DMS 273 (cell line): Measurements from ENCODE around the gene SOX13.

Experiments
- DNase-seq: peaks from one replicate; lab custom pipeline; 2025; ENCODE audit not compliant: unreplicated experiment; lab: John Stamatoyannopoulos, UW

SOX13 gene

DNA sequence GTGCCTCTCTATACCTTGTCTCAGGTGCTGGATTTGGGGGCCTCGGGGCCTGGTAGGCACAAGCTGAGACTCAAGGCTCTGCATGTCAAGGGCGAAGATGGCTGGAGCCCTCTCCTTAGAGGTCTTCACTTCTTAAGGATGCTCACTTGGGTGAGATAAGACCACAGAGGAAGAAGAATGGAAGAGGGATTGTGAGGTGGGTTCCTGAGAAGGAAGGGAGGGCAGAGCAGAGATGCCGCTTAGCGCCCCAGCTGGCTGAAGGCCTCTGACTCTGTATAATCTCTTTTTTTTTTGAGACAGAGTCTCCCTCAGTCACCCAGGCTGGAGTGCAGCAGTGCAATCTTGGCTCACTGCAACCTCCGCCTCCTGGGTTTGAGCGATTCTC lies 32.2 kb downstream of the SOX13 start:
- DNase-seq, result no peak

DNA sequence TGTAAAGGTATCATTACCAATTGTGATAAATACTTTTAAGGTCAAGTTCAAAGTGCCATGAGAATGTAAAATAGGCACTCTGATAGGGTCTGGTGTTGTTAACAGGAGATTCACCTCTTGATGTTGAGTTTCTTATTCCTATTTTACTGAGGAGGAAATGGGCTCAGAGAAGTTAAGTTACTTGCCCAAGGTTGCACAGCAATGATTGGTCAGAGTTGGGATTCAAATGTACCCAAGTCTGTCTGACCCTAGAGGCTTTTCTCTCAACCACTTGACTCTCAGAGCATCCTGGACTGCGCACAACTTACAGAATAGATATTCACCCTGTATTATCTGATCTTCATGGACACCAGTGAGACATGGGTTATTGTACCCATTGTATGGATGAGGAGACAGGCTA lies 33.9 kb downstream of the SOX13 start:
- DNase-seq, result no peak

DNA sequence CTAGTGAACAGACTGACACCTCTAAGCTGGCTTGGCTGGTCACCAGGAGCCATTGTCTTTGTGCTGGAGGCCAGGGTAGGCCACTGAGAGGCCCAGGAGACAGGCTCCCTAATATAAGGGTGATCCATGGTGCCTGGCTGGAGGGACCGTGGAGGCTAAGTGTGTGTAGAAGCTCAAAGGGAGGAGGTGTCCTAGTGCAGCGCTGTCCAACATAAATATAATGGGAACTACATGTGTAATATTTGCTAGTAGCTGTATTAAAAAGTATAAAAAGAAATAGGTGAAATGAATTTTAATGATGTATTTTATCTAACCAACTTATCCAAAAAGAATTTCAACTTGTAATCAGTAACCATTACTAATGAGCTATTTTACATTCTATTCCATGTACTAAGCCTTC lies 35.0 kb downstream of the SOX13 start:
- DNase-seq, result no peak

DNA sequence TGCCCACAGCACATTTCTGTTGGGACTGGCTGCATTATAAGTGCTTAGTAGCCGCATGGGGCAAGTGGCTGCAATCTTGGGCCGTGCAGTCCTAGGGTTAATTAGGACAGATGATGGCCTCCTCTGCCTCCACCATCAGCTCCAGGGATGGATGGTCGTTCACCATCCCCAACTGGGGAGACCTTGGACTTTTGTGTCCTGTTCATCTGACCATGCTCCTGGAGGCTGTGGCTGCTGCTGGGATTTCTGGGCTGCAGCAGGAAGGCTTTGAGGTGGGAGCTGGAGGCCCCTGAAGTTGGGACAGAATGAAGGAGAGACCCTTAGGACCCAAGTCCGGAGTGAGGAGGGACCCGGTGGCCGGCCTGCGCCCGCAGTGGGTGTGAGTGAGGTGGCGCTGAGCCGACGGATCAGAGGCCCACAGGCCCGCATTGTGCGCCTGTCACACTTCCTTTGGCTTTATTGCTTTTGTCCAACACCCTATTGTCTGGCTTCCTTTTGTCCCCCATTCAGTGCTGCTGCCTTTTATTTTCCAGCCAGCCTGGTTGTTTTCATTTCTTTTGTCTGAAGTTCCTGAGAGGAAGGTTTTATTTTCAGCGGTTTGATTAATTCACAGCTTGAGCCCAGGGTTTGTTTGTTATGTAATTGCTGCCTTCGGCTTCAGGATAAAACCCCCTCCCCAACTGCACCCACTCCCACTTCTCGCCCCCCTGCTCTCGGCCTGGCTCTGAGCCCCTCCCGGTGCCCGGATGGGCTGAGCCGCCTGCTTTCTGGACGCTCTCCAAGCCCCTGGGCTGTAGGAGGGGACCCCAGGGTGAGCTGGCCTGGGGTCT lies 35.6 kb downstream of the SOX13 start:
- no peak for DNase-seq

DNA sequence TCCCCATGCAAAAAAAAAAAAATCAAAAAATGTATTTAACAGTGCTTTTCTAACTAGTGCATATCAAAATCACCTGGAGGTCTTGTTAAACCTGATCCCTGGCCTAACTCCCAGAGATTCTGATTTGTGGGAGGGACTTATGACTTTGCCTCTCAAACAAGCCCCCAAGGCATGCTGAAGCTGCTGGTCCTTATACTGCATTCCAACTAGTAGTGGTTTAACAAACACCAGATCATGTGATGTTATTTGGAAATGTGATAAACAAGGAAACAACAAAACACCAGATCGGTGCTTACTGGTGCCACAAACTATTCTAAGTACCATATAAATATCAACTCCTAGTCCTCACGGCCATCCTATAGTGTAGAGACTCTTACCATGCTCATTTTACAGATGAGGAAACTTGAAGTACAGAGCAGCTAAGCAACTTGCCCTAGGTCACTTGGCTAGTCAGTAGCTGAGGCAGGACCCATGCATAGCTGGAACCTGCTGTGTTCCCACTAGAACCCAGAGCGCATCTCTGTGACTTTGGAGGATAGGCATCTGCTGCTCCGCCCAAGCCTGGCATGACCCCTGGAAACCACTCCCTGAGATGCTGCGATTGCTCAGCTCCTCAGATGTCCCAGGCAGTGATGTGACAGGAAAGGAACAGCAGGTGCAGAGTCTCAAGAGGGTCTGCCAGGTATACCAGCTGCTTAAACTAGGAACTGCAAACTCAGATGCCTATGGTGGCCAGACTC lies 38.1 kb downstream of the SOX13 start:
- DNase-seq, result no peak

DNA sequence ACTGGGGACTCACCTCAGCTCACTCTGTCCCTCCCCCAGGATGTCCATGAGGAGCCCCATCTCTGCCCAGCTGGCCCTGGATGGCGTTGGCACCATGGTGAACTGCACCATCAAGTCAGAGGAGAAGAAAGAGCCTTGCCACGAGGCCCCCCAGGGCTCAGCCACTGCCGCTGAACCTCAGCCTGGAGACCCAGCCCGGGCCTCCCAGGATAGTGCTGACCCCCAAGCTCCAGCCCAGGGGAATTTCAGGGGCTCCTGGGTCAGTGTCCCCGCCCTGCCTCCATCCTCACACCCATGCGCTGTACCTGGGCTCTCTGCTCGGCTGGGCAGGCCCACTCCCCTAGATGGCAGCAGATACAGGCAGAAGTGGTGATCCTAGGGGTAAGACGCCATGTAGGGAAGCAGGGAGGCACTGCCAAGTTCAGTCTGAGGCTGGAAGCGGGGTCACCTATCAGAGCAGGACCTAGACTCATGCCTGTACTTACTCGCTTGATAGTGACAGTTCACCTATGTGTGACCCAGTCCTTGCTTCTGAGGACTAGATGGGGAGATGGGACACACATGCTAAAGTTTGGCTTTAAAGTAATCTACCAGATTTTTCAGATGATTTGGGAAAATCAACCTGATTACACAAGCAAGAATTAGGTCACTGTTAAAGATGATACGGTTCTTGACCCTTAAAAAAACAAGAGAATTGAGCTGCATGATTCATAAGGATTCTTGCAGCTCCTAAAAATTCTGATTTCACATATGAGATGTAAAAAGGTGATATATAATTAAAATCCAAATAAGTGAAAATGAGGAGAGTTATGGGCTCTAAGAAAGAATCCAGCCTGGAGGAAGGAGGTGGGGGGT lies 40.2 kb downstream of the SOX13 start:
- no peak for DNase-seq

DNA sequence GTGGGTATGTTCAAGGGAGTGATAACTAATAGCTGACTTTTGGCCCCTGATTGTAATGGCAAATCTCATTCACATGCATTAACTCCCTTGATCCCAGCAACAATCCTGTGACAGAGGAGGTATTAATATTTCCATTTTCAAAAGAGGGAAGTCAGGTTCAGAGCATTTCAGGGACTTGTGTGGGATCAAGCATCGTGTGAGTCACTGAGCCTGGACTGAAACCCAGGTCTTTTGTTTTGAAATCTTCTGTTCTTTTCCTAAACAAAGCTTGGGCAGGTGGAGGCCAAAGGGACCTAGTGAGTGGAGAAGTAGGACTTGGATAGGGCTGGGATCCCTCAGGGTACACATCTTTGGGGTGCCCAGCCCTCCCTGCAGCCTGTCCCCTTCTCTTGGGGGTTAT lies 41.0 kb downstream of the SOX13 start:
- no peak for DNase-seq

DNA sequence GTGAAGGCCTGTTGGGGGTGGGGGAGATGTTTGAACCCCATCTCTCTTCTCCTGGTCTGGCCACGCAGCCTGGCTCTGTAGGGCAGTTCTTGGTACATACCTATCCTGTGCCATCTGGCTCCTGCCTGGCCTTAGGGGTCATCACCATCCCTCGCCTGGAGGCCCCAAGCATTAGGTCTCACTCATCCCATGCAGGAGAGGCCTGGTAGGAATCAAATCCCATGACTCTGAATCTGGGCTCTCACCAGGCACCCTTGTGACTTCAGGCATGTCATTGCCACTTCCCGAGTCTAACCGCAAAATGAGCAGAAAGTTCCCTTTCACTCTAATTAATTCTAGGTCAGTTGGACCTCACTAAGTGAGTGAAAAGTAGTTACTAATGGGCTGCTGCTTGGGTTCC lies 41.7 kb downstream of the SOX13 start:
- DNase-seq, result no peak

GRCh38 chr1:204115116-204115515 lies 42.2 kb downstream of the SOX13 start:
- DNase-seq, result no peak

GRCh38 chr1:204116539-204116938 lies 43.6 kb downstream of the SOX13 start:
- no peak for DNase-seq

DNA sequence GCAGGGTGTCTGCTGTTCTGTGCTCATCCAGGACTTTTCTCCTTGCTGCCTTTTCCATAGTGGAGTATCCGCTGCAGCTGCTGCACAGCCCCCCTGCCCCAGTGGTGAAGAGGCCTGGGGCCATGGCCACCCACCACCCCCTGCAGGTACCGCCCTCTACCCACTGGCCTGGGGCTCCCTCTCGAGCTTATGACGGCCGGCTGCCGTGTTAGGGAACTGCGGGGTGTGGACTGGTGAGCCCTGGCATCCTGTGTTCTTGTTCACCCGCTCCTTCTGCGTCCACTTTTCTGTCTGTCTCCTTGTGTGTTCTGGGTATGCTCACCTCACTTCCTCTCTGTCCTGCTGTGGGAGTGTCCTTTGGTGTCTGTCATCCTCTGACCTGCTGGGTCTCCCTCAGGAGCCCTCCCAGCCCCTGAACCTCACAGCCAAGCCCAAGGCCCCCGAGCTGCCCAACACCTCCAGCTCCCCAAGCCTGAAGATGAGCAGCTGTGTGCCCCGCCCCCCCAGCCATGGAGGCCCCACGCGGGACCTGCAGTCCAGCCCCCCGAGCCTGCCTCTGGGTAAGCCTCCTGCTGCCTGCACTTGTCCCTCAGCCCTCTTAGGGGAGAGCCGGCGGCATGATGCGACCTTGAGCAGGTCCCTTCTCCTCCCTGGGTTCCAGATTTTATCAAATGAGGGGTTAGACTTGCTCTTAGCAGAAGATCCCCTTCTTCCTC lies 49.1 kb downstream of the SOX13 start:
- DNase-seq, result no peak

DNA sequence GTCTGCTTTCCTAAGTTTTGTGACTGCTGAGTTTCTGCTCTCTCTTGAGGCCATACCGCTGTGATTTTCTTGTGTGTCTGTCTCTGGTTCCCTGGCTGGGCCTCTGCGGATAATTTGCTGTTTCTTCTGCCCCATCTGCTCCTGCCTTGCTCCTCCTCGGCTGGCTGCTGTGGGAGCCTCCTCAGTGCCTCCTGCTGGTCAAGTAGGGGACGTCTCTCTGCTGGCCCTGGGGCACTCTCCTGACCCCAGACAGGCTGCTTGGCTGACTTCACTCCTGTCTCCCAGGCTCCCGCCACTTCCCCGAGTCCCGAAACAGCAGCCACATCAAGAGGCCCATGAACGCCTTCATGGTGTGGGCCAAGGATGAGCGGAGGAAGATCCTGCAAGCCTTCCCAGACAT lies 50.5 kb downstream of the SOX13 start:
- DNase-seq, result peak; percentile 57

DNA sequence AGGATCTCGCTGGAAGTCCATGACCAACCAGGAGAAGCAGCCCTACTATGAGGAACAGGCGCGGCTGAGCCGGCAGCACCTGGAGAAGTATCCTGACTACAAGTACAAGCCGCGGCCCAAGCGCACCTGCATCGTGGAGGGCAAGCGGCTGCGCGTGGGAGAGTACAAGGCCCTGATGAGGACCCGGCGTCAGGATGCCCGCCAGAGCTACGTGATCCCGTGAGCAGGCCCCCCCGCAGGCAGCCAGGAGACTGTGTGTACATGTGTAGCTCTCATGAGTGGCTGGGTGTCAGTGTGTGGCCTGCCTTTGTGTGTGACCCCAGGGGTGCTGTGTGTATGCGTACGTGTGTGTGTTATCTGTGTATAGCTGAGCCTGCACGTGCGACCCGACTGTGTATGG lies 51.7 kb downstream of the SOX13 start:
- no peak for DNase-seq

DNA sequence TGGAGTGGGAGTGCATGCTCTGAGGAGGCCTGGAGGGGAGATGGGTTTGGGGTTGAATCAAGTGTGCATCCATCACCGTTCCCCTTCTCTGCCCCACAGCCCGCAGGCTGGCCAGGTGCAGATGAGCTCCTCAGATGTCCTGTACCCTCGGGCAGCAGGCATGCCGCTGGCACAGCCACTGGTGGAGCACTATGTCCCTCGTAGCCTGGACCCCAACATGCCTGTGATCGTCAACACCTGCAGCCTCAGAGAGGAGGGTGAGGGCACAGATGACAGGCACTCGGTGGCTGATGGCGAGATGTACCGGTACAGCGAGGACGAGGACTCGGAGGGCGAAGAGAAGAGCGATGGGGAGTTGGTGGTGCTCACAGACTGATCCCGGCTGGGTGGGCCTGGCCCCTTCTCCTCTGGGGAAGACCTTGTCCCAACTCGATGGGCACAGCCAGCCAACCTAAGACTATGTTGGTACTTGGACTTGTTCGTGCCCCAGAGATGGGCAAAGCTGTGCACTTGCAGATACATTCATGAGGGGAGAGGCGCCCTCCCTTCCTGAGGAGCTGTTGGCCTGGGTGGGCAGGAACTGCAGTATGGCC lies 52.9 kb downstream of the SOX13 start:
- DNase-seq, result no peak

GRCh38 chr1:204126386-204126785 lies 53.5 kb downstream of the SOX13 start:
- no peak for DNase-seq

DNA sequence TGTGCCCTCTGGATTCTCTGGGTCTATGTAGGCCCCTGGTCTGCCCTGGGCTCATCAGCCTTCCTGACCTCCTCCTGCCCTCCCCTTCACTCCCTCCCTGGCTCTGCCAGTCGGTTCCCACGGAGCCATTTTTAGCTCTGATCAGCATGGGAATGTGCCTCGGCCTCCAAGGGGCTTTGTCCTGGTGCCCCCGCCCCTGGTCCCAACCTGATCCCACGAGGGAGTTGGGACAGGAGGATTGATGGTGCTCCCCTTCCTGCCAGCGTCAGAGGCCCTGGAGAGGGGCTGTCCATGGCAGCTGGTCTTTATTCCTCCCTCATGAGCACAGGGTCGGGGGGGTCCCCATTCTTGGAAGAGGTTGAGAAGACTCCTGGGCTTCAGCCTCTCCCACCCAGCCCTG lies 54.0 kb downstream of the SOX13 start:
- no peak for DNase-seq

DNA sequence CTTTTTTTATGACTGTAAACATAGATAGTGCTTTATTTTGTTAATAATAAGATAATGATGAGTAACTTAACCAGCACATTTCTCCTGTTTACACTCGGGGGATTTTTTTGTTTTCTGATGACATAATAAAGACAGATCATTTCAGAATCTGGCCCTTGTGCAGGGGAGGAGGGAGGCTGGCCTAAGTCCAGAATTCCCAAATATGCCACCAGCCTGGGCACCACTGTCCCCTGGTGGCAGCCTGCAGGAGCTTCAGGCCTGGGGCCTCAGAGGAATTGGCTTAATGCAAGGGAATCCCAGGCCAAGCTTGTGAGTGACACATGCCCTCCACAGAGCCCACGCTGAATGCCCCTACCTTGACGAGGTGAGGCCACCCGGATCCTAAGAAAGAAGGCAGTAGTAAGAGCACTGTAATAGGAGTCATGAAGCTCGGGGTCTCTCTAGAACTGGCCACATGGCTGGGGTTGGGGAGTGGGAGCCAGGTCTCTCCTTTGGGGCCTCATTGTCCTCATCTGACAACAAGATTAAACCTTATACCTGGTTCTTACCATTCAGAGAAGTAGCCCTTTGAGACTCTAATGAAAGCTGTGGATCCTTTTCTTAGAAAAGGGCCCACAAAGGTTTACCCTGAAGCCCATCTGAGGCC lies 54.8 kb downstream of the SOX13 start:
- peak; percentile 91 for DNase-seq

DNA sequence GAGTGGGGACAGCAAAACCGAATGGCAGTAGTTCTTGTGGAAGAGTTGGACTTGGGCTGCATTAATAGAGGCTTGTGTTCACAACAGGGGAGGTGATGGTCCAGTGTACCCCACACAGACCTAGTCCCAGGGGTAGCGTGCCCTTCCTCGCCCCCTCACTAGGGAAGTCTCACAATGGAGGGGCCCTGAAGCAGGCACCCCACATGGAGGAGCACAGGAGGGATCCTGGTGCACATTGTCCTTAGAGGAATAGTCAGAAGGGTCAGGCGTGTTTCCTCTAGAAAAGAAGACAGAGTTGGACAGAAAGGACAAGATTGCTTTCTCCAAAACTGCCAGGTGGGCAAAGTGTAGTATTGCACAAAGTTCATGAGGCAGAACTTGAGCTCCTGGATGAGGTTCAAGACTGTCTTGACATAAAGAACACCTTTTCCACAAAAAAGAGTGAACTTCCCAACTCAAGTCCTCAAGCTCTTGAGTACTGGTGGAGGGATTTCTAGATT lies 55.6 kb downstream of the SOX13 start:
- DNase-seq, result peak; percentile 51

GRCh38 chr1:204128964-204129896 lies 56.3 kb downstream of the SOX13 start:
- DNase-seq, result peak; percentile 86
